CD4-positive, alpha-beta T cell (primary cell): ENCODE results near the gene FLT4. TPM values are rescaled to one million over a fixed set of nuclear protein-coding genes. Genes with fewer than 3 reads are reported as not detected.
A peak's percentile ranks its signal among the peaks of the same experiment; 100 is the strongest.
"Not testable (repeated sequence)": the region's sequence is repeated elsewhere in the genome, so short reads cannot be mapped to it uniquely, and the experiment has no call there.

Source experiments
- ATAC-seq: fragments of 200-7000 bp; cut with Tn5 transposase; one replicate; pipeline ENCODE4 v1.10.0; 2022; ENCODE audit warnings: mild to moderate bottlenecking; ENCODE audit not compliant: poor library complexity
- CTCF ChIA-PET: fragments of 350-600 bp; sonication (Branson Sonifier 250); formaldehyde crosslinking; loops from one replicate; lab custom pipeline; 2021; ENCODE audit warnings: antibody characterized with exemption, inconsistent platforms; lab: Charles Lee
- POLR2A ChIA-PET: fragments of 350-600 bp; sonication (Branson Sonifier 250); formaldehyde crosslinking; loops from one replicate; lab custom pipeline; 2021; ENCODE audit warnings: antibody characterized with exemption, inconsistent platforms; lab: Charles Lee
- DNase-seq, 14 experiments: peaks; one replicate each; pipeline ENCODE4 v3.0.0-alpha.2; 2013 to 2020; ENCODE audit warnings: mixed read lengths in 2 of 14
- H3K27ac ChIP-seq, 2 donors: one replicate each; pipeline versions ENCODE4 v1.5.1 to v1.7.0; 2013; ENCODE audit warnings: low read length in 2 of 2, low read depth in 1 of 2, mild to moderate bottlenecking in 1 of 2
- H3K27me3 ChIP-seq, 2 experiments: 1 replicate in 1 of 2; 2 replicates in 1 of 2; pipeline versions ENCODE4 v1.6.1 to v1.7.0; 2013; ENCODE audit warnings: low read length in 2 of 2, control low read depth in 1 of 2, mild to moderate bottlenecking in 1 of 2, moderate library complexity in 1 of 2; ENCODE audit not compliant: insufficient read depth in 2 of 2, control insufficient read depth in 1 of 2
- H3K36me3 ChIP-seq: one replicate; pipeline ENCODE4 v1.6.1; 2013; ENCODE audit warnings: low read length, control low read depth; ENCODE audit not compliant: insufficient read depth
- H3K4me1 ChIP-seq: one replicate; pipeline ENCODE4 v1.6.1; 2013; ENCODE audit warnings: low read length, control low read depth; ENCODE audit not compliant: insufficient read depth
- H3K4me3 ChIP-seq: one replicate; pipeline ENCODE4 v1.5.1; 2013; ENCODE audit warnings: mild to moderate bottlenecking, low read length, moderate library complexity
- H3K9me3 ChIP-seq, 2 experiments: 1 replicate in 1 of 2; 2 replicates in 1 of 2; pipeline versions ENCODE4 v1.6.1 to v1.7.0; 2013; ENCODE audit warnings: low read length in 2 of 2, mild to moderate bottlenecking in 2 of 2, control low read depth in 1 of 2, moderate library complexity in 1 of 2; ENCODE audit not compliant: control insufficient read depth in 1 of 2, insufficient read depth in 1 of 2
- H3K27ac Mint-ChIP-seq: one replicate; pipeline ENCODE4 v1.8.0; 2020; ENCODE audit warnings: mixed read lengths
- H3K27me3 Mint-ChIP-seq: one replicate; pipeline ENCODE4 v1.8.0; 2021; ENCODE audit warnings: mixed read lengths
- H3K36me3 Mint-ChIP-seq: one replicate; pipeline ENCODE4 v1.8.0; 2021; ENCODE audit warnings: low read depth, mixed read lengths
- H3K4me1 Mint-ChIP-seq: one replicate; pipeline ENCODE4 v1.8.0; 2021; ENCODE audit warnings: low read depth, mixed read lengths
- H3K4me3 Mint-ChIP-seq: one replicate; pipeline ENCODE4 v1.8.0; 2020; ENCODE audit warnings: mild to moderate bottlenecking, mixed read lengths
- H3K9me3 Mint-ChIP-seq: one replicate; pipeline ENCODE4 v1.8.0; 2020; ENCODE audit warnings: mixed read lengths
- CTCF ChIP-seq: fragments of 200-600 bp; IDR thresholded peaks from one replicate; pipeline ENCODE4 v1.8.0; 2022; ENCODE audit warnings: antibody characterized with exemption, mild to moderate bottlenecking
- intact Hi-C, 2 experiments: fragments of 100-400 bp; cut with DNase I in 1 of 2; cut with micrococcal nuclease in 1 of 2; formaldehyde crosslinking; loops; one replicate each; pipeline versions ENCODE4 v1.15.1 to v1.9.0; 2023 to 2025; cut with DNase I, micrococcal nuclease
- total RNA-seq, 174 experiments: library from RNA in 2 of 174; stranded (reverse) in 2 of 174; gene quantifications; one replicate each; pipeline ENCODE4 v1.2.3 and lab custom pipeline; 2021 to 2026

FLT4 gene
- total RNA-seq, 2 experiments from 2014 or later: 2.3 to 2.5 TPM

- Mint-ChIP-seq H3K9me3 (no peaks in the 10 kb centered on the region), H3K4me1 (peaks cover 68% of the 10 kb centered on the region), H3K4me3 (peak overlapping the region; percentile 68), H3K27ac (peak overlapping the region; percentile 87), H3K27me3 (no peaks in the 10 kb centered on the region), H3K36me3 (no peaks in the 10 kb centered on the region)
- peak overlapping the region; percentile 39 for H3K4me3 ChIP-seq
- peak in 3 of 14 experiments; percentile 17 to 29 (median 27) for DNase-seq
- no peaks in the 10 kb centered on the region for H3K36me3 ChIP-seq
- CTCF ChIA-PET: no interaction called here
- no peak for TF ChIP-seq CTCF
- peak overlapping the region; percentile 50 to 55 for H3K27ac ChIP-seq
- ATAC-seq: peak; percentile 20
- no peaks in the 10 kb centered on the region for H3K9me3 ChIP-seq
- no peaks in the 10 kb centered on the region for H3K27me3 ChIP-seq
- POLR2A ChIA-PET: interaction anchor here (0.7 to 1.6 kb wide), 4 partner anchors 16 to 195 kb away, joined by 3 to 5 read pairs (median 4); partner anchors contain the start of gene CNOT6
- peaks cover 33% of the 10 kb centered on the region for H3K4me1 ChIP-seq
- intact Hi-C loops: loop anchor here (2.0 kb wide), 1 partner anchor 29 kb away; no protein-coding TSS in a partner anchor
These were observed 40.4 kb upstream of the FLT4 start for GRCh38 chr5:180689775-180690174.

GRCh38 chr5:180689071-180689694 lies 39.8 kb upstream of the FLT4 start:
- Histone ChIP-seq H3K36me3 (no peaks in the 10 kb centered on the region), H3K27me3 (no peaks in the 10 kb centered on the region), H3K9me3 (no peaks in the 10 kb centered on the region), H3K27ac (peak overlapping the region; percentile 43 to 55), H3K4me1 (peaks cover 39% of the 10 kb centered on the region), H3K4me3 (peak overlapping the region; percentile 39)
- TF ChIP-seq CTCF: no peak
- no peaks in the 10 kb centered on the region for H3K27me3 Mint-ChIP-seq
- peak overlapping the region; percentile 68 for H3K4me3 Mint-ChIP-seq
- H3K27ac Mint-ChIP-seq: peak overlapping the region; percentile 87
- intact Hi-C loops: loop anchor here in 1 of 2 experiments (2.0 kb wide), 1 partner anchor 30 kb away; no protein-coding TSS in a partner anchor
- peaks cover 74% of the 10 kb centered on the region for H3K4me1 Mint-ChIP-seq
- ATAC-seq: peak; percentile 71
- ChIA-PET CTCF (no interaction called here), POLR2A (interaction anchor here (0.7 to 1.6 kb wide), 5 partner anchors 16 to 195 kb away, joined by 3 to 5 read pairs (median 3); partner anchors contain the start of gene CNOT6)
- peak in 13 of 14 experiments; percentile 20 to 79 (median 49) for DNase-seq
- no peaks in the 10 kb centered on the region for H3K9me3 Mint-ChIP-seq
- H3K36me3 Mint-ChIP-seq: no peaks in the 10 kb centered on the region

GRCh38 chr5:180688330-180689070 lies 39.1 kb upstream of the FLT4 start:
- Mint-ChIP-seq H3K4me3 (peak overlapping the region; percentile 68), H3K4me1 (peaks cover 81% of the 10 kb centered on the region), H3K9me3 (no peaks in the 10 kb centered on the region), H3K27me3 (no peaks in the 10 kb centered on the region), H3K36me3 (no peaks in the 10 kb centered on the region), H3K27ac (peak overlapping the region; percentile 87)
- no peak for TF ChIP-seq CTCF
- H3K9me3 ChIP-seq: no peaks in the 10 kb centered on the region
- ATAC-seq (peak; percentile 45), DNase-seq (peak in 4 of 14 experiments; percentile 23 to 50 (median 24))
- no peaks in the 10 kb centered on the region for H3K36me3 ChIP-seq
- ChIA-PET CTCF (interaction anchor here (1.2 to 1.3 kb wide), 2 partner anchors 13 to 31 kb away, joined by 3 to 4 read pairs; no protein-coding TSS in a partner anchor), POLR2A (interaction anchor here (0.6 to 1.6 kb wide), 6 partner anchors 15 to 194 kb away, joined by 3 to 5 read pairs (median 4); partner anchors contain the start of gene CNOT6)
- intact Hi-C loops: loop anchor here in 1 of 2 experiments (2.0 kb wide), 1 partner anchor 30 kb away; no protein-coding TSS in a partner anchor
- H3K4me3 ChIP-seq: peak overlapping the region; percentile 39
- peaks cover 46% of the 10 kb centered on the region for H3K4me1 ChIP-seq
- no peaks in the 10 kb centered on the region for H3K27me3 ChIP-seq
- peak overlapping the region; percentile 43 to 55 for H3K27ac ChIP-seq

GRCh38 chr5:180686799-180687198 lies 37.4 kb upstream of the FLT4 start:
- H3K4me3 ChIP-seq, H3K27ac Mint-ChIP-seq, H3K9me3 Mint-ChIP-seq, intact Hi-C loops, H3K36me3 ChIP-seq, H3K27ac ChIP-seq, H3K9me3 ChIP-seq, H3K27me3 Mint-ChIP-seq, DNase-seq, H3K27me3 ChIP-seq, POLR2A ChIA-PET, CTCF ChIA-PET, ATAC-seq, H3K4me3 Mint-ChIP-seq, H3K36me3 Mint-ChIP-seq: not testable (repeated sequence)
- H3K4me1 ChIP-seq: peaks cover 53% of the 10 kb centered on the region
- H3K4me1 Mint-ChIP-seq: peaks cover 76% of the 10 kb centered on the region
